GM12878 (cell line): ENCODE measurements around the gene TEX28. TPM values are rescaled to one million over a fixed set of nuclear protein-coding genes. Genes with fewer than 3 reads are reported as not detected.

Experiments
- polyA plus RNA-seq, 11 experiments: library from polyadenylated mRNA; depleted of rRNA in 4 of 11; unstranded in 6 of 11; stranded (reverse) in 5 of 11; fragments of >200 nt; fragmentation: Nextera tagmentation in 4 of 11; fragmentation: Illumina TruSeq in 1 of 11; extraction: Ambion mirVana in 4 of 11; extraction: Trizol in 1 of 11; gene quantifications; 1 replicate in 1 of 11; 2 replicates in 10 of 11; pipeline versions ENCODE4 v1.2.1 to v1.2.3, GENCODE V29; 2011 to 2016; ENCODE audit warnings: inconsistent platforms in 2 of 11, missing spikeins in 2 of 11, low read depth in 1 of 11
- total RNA-seq, 4 experiments: library from RNA; depleted of rRNA in 3 of 4; stranded (reverse); fragments of >200 nt in 3 of 4; fragmentation: Illumina TruSeq in 1 of 4; extraction: Trizol in 1 of 4; gene quantifications; 2 replicates each; pipeline versions ENCODE4 v1.2.1 to v1.2.3, GENCODE V29; 2013 to 2021

TEX28 gene
- total and polyA plus RNA-seq, 10 of the 15 experiments (the other 5 are each of a cell fraction or from before 2014, with no cell fraction given) = not detected

Other genes starting within 250 kb of the TEX28 start
Only the 7 nearest of the 19 such genes appear.
- gene OPN1MW, start 112.5 kb downstream of the TEX28 start, total RNA-seq (2014; rRNA removed) = not detected in 2 replicates
- not detected in 2 replicates for gene OPN1MW, start 112.5 kb downstream of the TEX28 start, total RNA-seq (2014; rRNA removed; fragmentation: Illumina TruSeq; extraction: Trizol)
- gene OPN1MW, start 112.5 kb downstream of the TEX28 start, total RNA-seq (2021) = not detected in 2 replicates
- gene OPN1MW, start 112.5 kb downstream of the TEX28 start, polyA plus RNA-seq (2011; rRNA removed) = not detected in 2 replicates
- gene OPN1MW, start 112.5 kb downstream of the TEX28 start, polyA plus RNA-seq (2014; fragmentation: Illumina TruSeq; extraction: Trizol) = not detected in 2 replicates
- not detected for gene OPN1MW, start 112.5 kb downstream of the TEX28 start, polyA plus RNA-seq (2014; fragmentation: Nextera tagmentation; extraction: Ambion mirVana)
- gene OPN1MW, start 112.5 kb downstream of the TEX28 start, polyA plus RNA-seq (2014; rRNA removed) = not detected in 2 replicates
- not detected for gene OPN1MW, start 112.5 kb downstream of the TEX28 start, polyA plus RNA-seq (2016; fragmentation: Nextera tagmentation; extraction: Ambion mirVana)
- not detected in 2 replicates for gene OPN1MW2, start 75.4 kb downstream of the TEX28 start, total RNA-seq (2014; rRNA removed)
- not detected in 2 replicates for gene OPN1MW2, start 75.4 kb downstream of the TEX28 start, total RNA-seq (2014; rRNA removed; fragmentation: Illumina TruSeq; extraction: Trizol)
- gene OPN1MW2, start 75.4 kb downstream of the TEX28 start, total RNA-seq (2021) = not detected in 2 replicates
- not detected in 2 replicates for gene OPN1MW2, start 75.4 kb downstream of the TEX28 start, polyA plus RNA-seq (2011; rRNA removed)
- gene OPN1MW2, start 75.4 kb downstream of the TEX28 start, polyA plus RNA-seq (2014; fragmentation: Illumina TruSeq; extraction: Trizol) = not detected in 2 replicates
- not detected for gene OPN1MW2, start 75.4 kb downstream of the TEX28 start, polyA plus RNA-seq (2014; fragmentation: Nextera tagmentation; extraction: Ambion mirVana)
- not detected in 2 replicates for gene OPN1MW2, start 75.4 kb downstream of the TEX28 start, polyA plus RNA-seq (2014; rRNA removed)
- not detected for gene OPN1MW2, start 75.4 kb downstream of the TEX28 start, polyA plus RNA-seq (2016; fragmentation: Nextera tagmentation; extraction: Ambion mirVana)
- gene OPN1MW3, start 37.5 kb downstream of the TEX28 start, total RNA-seq (2014; rRNA removed) = not detected in 2 replicates
- gene OPN1MW3, start 37.5 kb downstream of the TEX28 start, total RNA-seq (2014; rRNA removed; fragmentation: Illumina TruSeq; extraction: Trizol) = not detected in 2 replicates
- gene OPN1MW3, start 37.5 kb downstream of the TEX28 start, total RNA-seq (2021) = not detected in 2 replicates
- not detected in 2 replicates for gene OPN1MW3, start 37.5 kb downstream of the TEX28 start, polyA plus RNA-seq (2011; rRNA removed)
- gene OPN1MW3, start 37.5 kb downstream of the TEX28 start, polyA plus RNA-seq (2014; fragmentation: Illumina TruSeq; extraction: Trizol) = not detected in 2 replicates
- not detected for gene OPN1MW3, start 37.5 kb downstream of the TEX28 start, polyA plus RNA-seq (2014; fragmentation: Nextera tagmentation; extraction: Ambion mirVana)
- gene OPN1MW3, start 37.5 kb downstream of the TEX28 start, polyA plus RNA-seq (2014; rRNA removed) = not detected in 2 replicates
- gene OPN1MW3, start 37.5 kb downstream of the TEX28 start, polyA plus RNA-seq (2016; fragmentation: Nextera tagmentation; extraction: Ambion mirVana) = not detected
- not detected in 2 replicates for gene TKTL1, start 671 bp upstream of the TEX28 start, total RNA-seq (2014; rRNA removed)
- gene TKTL1, start 671 bp upstream of the TEX28 start, total RNA-seq (2014; rRNA removed; fragmentation: Illumina TruSeq; extraction: Trizol) = not detected in 2 replicates
- gene TKTL1, start 671 bp upstream of the TEX28 start, total RNA-seq (2021) = not detected in 2 replicates
- gene TKTL1, start 671 bp upstream of the TEX28 start, polyA plus RNA-seq (2011; rRNA removed) = 0.07 TPM in 1 of 2 replicates, not detected in the other
- 0.01 TPM in 1 of 2 replicates, not detected in the other for gene TKTL1, start 671 bp upstream of the TEX28 start, polyA plus RNA-seq (2014; fragmentation: Illumina TruSeq; extraction: Trizol)
- not detected for gene TKTL1, start 671 bp upstream of the TEX28 start, polyA plus RNA-seq (2014; fragmentation: Nextera tagmentation; extraction: Ambion mirVana)
- gene TKTL1, start 671 bp upstream of the TEX28 start, polyA plus RNA-seq (2014; rRNA removed) = not detected in 2 replicates
- not detected for gene TKTL1, start 671 bp upstream of the TEX28 start, polyA plus RNA-seq (2016; fragmentation: Nextera tagmentation; extraction: Ambion mirVana)
- gene FLNA, start 79.5 kb upstream of the TEX28 start, total RNA-seq (2014; rRNA removed) = 379 and 459 TPM in 2 replicates
- gene FLNA, start 79.5 kb upstream of the TEX28 start, total RNA-seq (2014; rRNA removed; fragmentation: Illumina TruSeq; extraction: Trizol) = 128 and 137 TPM in 2 replicates
- gene FLNA, start 79.5 kb upstream of the TEX28 start, total RNA-seq (2021) = 617 and 643 TPM in 2 replicates
- gene FLNA, start 79.5 kb upstream of the TEX28 start, polyA plus RNA-seq (2011; rRNA removed) = 22.1 and 56.9 TPM in 2 replicates
- gene FLNA, start 79.5 kb upstream of the TEX28 start, polyA plus RNA-seq (2014; fragmentation: Illumina TruSeq; extraction: Trizol) = 52.0 and 174 TPM in 2 replicates
- 10 to 100 TPM in 1 of 2 experiments, 1 to 10 TPM in 1; 5.1 to 30.6 TPM for gene FLNA, start 79.5 kb upstream of the TEX28 start, polyA plus RNA-seq (2014; fragmentation: Nextera tagmentation; extraction: Ambion mirVana)
- gene FLNA, start 79.5 kb upstream of the TEX28 start, polyA plus RNA-seq (2014; rRNA removed) = 168 and 269 TPM in 2 replicates
- gene FLNA, start 79.5 kb upstream of the TEX28 start, polyA plus RNA-seq (2016; fragmentation: Nextera tagmentation; extraction: Ambion mirVana) = 100 to 1,000 TPM; 344 to 347 TPM
- 13.1 and 16.0 TPM in 2 replicates for gene EMD, start 84.2 kb upstream of the TEX28 start, total RNA-seq (2014; rRNA removed)
- gene EMD, start 84.2 kb upstream of the TEX28 start, total RNA-seq (2014; rRNA removed; fragmentation: Illumina TruSeq; extraction: Trizol) = 26.7 and 27.1 TPM in 2 replicates
- 58.5 and 59.3 TPM in 2 replicates for gene EMD, start 84.2 kb upstream of the TEX28 start, total RNA-seq (2021)
- 15.3 and 23.3 TPM in 2 replicates for gene EMD, start 84.2 kb upstream of the TEX28 start, polyA plus RNA-seq (2011; rRNA removed)
- 63.8 and 83.3 TPM in 2 replicates for gene EMD, start 84.2 kb upstream of the TEX28 start, polyA plus RNA-seq (2014; fragmentation: Illumina TruSeq; extraction: Trizol)
- gene EMD, start 84.2 kb upstream of the TEX28 start, polyA plus RNA-seq (2014; fragmentation: Nextera tagmentation; extraction: Ambion mirVana) = 1 to 10 TPM in 1 of 2 experiments, under 1 TPM in 1; 0.76 to 1.9 TPM
- 63.9 TPM in 2 replicates for gene EMD, start 84.2 kb upstream of the TEX28 start, polyA plus RNA-seq (2014; rRNA removed)
- gene EMD, start 84.2 kb upstream of the TEX28 start, polyA plus RNA-seq (2016; fragmentation: Nextera tagmentation; extraction: Ambion mirVana) = 100 to 1,000 TPM in 1 of 2 experiments, 10 to 100 TPM in 1; 89.5 to 100 TPM
- 4,925 and 4,997 TPM in 2 replicates for gene RPL10, start 103.3 kb upstream of the TEX28 start, total RNA-seq (2014; rRNA removed)
- 3,759 and 3,772 TPM in 2 replicates for gene RPL10, start 103.3 kb upstream of the TEX28 start, total RNA-seq (2014; rRNA removed; fragmentation: Illumina TruSeq; extraction: Trizol)
- 4,064 and 4,152 TPM in 2 replicates for gene RPL10, start 103.3 kb upstream of the TEX28 start, total RNA-seq (2021)
- 2,618 and 3,504 TPM in 2 replicates for gene RPL10, start 103.3 kb upstream of the TEX28 start, polyA plus RNA-seq (2011; rRNA removed)
- gene RPL10, start 103.3 kb upstream of the TEX28 start, polyA plus RNA-seq (2014; fragmentation: Illumina TruSeq; extraction: Trizol) = 6,343 and 6,987 TPM in 2 replicates
- gene RPL10, start 103.3 kb upstream of the TEX28 start, polyA plus RNA-seq (2014; fragmentation: Nextera tagmentation; extraction: Ambion mirVana) = 1,000 to 10,000 TPM; 5,383 to 7,222 TPM
- 6,238 and 6,871 TPM in 2 replicates for gene RPL10, start 103.3 kb upstream of the TEX28 start, polyA plus RNA-seq (2014; rRNA removed)
- gene RPL10, start 103.3 kb upstream of the TEX28 start, polyA plus RNA-seq (2016; fragmentation: Nextera tagmentation; extraction: Ambion mirVana) = 1,000 to 10,000 TPM; 1,938 to 2,032 TPM